ENCODE results near the gene CRMP1. TPM values are rescaled to one million over a fixed set of nuclear protein-coding genes. Genes with fewer than 3 reads are reported as not detected.

CRMP1 gene
- total RNA-seq, 1 experiment from 2014 or later: not detected

DNA sequence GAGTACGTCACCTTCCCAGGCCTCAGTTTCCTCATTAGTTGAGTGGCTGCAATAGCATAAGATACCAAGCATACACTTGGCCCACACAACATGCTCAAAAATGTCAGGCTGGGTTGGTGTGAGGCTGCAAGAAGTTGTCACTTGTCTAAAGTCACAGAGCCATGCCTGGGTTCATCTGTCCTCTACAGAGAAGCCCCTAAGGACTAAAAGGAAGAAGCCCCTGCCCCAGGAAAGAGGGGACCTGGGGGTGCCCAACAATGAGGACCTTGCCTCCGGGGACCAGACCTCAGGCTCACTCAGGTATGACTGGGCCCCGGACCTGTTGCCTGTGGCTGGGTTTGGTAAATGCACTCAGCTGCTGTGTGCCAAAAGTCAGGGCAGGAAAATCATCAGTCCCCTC is 82.7 kb downstream of the CRMP1 start:
- intact Hi-C loops (cut with micrococcal nuclease): loop anchor here (5.0 kb wide), 1 partner anchor 1318 kb away; no protein-coding TSS in a partner anchor
- CTCF ChIA-PET: interaction anchor here (0.5 kb wide), 1 partner anchor 941 kb away, joined by 3 read pairs; no protein-coding TSS in a partner anchor
- H3K4me3 ChIP-seq (ENCODE audit: low read length): no peak overlapping the region
- no peaks in the 10 kb centered on the region for H3F3A ChIP-seq (ENCODE audit: low read length, unreplicated experiment)
- H2AFZ ChIP-seq (ENCODE audit: low read length): no peak overlapping the region
- no peaks in the 10 kb centered on the region for H3K4me1 ChIP-seq (ENCODE audit: insufficient read depth, low read length)
- DNase-seq (no peak), ATAC-seq (no peak)
- peaks cover 11% of the 10 kb centered on the region; the same call in 1 of the 2 replicates for H3K36me3 ChIP-seq (ENCODE audit: low read depth, low read length)
- POLR2A ChIA-PET (ENCODE audit: unreplicated experiment): no interaction called here
- no peaks in the 10 kb centered on the region for H3K9me3 ChIP-seq (ENCODE audit: low read length)
- no peak overlapping the region for H3K4me2 ChIP-seq (ENCODE audit: low read length)
- no peak overlapping the region for H3K27ac ChIP-seq (ENCODE audit: low read length)
- H3K9ac ChIP-seq (ENCODE audit: low read length): no peak overlapping the region
- H3K79me2 ChIP-seq (ENCODE audit: low read length): no peaks in the 10 kb centered on the region
- no peaks in the 10 kb centered on the region for H4K20me1 ChIP-seq (ENCODE audit: low read length)
- BruUV-seq (replicated peaks): no TSS peak
- H3K27me3 ChIP-seq (ENCODE audit: low read length): no peaks in the 10 kb centered on the region
- H3K9me2 ChIP-seq (replicated peaks; ENCODE audit: low read length): no peaks in the 10 kb centered on the region
- no peak for TF ChIP-seq EZH2phosphoT487 (IDR thresholded peaks at IDR 0.05; ENCODE audit: borderline replicate concordance, low read length)
- TF ChIP-seq, protein P1, sequence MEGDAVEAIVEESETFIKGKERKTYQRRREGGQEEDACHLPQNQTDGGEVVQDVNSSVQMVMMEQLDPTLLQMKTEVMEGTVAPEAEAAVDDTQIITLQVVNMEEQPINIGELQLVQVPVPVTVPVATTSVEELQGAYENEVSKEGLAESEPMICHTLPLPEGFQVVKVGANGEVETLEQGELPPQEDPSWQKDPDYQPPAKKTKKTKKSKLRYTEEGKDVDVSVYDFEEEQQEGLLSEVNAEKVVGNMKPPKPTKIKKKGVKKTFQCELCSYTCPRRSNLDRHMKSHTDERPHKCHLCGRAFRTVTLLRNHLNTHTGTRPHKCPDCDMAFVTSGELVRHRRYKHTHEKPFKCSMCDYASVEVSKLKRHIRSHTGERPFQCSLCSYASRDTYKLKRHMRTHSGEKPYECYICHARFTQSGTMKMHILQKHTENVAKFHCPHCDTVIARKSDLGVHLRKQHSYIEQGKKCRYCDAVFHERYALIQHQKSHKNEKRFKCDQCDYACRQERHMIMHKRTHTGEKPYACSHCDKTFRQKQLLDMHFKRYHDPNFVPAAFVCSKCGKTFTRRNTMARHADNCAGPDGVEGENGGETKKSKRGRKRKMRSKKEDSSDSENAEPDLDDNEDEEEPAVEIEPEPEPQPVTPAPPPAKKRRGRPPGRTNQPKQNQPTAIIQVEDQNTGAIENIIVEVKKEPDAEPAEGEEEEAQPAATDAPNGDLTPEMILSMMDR (conservative IDR thresholded peaks at IDR 0.05; ENCODE audit: low read depth, low read length): no peak
- TF ChIP-seq EZH2 (IDR thresholded peaks at IDR 0.05; ENCODE audit: low read length, unreplicated experiment): no peak

DNA sequence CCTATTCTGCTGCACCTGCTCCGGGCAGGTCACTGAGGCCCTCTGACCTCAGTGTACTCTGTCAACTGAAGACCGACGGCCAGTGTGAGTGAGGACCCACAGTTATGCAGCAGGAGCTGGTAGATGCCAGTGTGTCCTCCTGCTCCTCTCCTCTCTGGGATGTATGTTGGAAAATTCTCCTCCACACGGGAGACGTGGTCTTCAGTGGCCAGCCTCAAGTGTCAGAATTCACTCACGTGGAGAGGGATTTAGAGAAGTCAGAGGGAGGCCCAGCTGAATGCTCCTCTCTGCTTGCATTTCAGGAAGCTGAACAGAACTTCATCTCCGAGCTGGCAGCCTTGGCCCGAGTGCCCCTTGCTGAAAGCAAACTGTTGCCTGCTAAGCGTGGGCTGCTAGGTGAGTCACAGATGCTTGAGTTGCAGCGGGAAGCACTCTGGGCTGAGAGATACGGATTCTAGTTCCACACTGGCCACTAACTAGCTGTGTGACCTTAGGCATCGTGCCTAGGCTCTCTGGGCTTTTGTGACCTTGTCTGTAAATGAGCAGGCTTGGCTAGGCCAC is 83.6 kb downstream of the CRMP1 start:
- Histone ChIP-seq H3K9me2 (replicated peaks; ENCODE audit: low read length) (no peaks in the 10 kb centered on the region), H3K36me3 (ENCODE audit: low read depth, low read length) (peaks cover 11% of the 10 kb centered on the region; the same call in 1 of the 2 replicates), H2AFZ (ENCODE audit: low read length) (no peak overlapping the region), H4K20me1 (ENCODE audit: low read length) (no peaks in the 10 kb centered on the region), H3K9ac (ENCODE audit: low read length) (no peak overlapping the region), H3K4me2 (ENCODE audit: low read length) (no peak overlapping the region), H3K4me1 (ENCODE audit: insufficient read depth, low read length) (no peaks in the 10 kb centered on the region), H3K9me3 (ENCODE audit: low read length) (no peaks in the 10 kb centered on the region), H3K27ac (ENCODE audit: low read length) (no peak overlapping the region), H3K79me2 (ENCODE audit: low read length) (no peaks in the 10 kb centered on the region), H3F3A (ENCODE audit: low read length, unreplicated experiment) (no peaks in the 10 kb centered on the region), H3K27me3 (ENCODE audit: low read length) (no peaks in the 10 kb centered on the region), H3K4me3 (ENCODE audit: low read length) (no peak overlapping the region)
- no TSS peak for BruUV-seq (replicated peaks)
- TF ChIP-seq EZH2 (IDR thresholded peaks at IDR 0.05; ENCODE audit: low read length, unreplicated experiment) (no peak), EZH2phosphoT487 (IDR thresholded peaks at IDR 0.05; ENCODE audit: borderline replicate concordance, low read length) (no peak)
- TF ChIP-seq, protein P1 (conservative IDR thresholded peaks at IDR 0.05; ENCODE audit: low read depth, low read length): no peak
- ChIA-PET POLR2A (ENCODE audit: unreplicated experiment) (no interaction called here), CTCF (interaction anchor here (0.5 kb wide), 1 partner anchor 940 kb away, joined by 3 read pairs; no protein-coding TSS in a partner anchor)
- ATAC-seq: no peak
- DNase-seq: no peak
- intact Hi-C loops (cut with micrococcal nuclease): no loop called here

DNA sequence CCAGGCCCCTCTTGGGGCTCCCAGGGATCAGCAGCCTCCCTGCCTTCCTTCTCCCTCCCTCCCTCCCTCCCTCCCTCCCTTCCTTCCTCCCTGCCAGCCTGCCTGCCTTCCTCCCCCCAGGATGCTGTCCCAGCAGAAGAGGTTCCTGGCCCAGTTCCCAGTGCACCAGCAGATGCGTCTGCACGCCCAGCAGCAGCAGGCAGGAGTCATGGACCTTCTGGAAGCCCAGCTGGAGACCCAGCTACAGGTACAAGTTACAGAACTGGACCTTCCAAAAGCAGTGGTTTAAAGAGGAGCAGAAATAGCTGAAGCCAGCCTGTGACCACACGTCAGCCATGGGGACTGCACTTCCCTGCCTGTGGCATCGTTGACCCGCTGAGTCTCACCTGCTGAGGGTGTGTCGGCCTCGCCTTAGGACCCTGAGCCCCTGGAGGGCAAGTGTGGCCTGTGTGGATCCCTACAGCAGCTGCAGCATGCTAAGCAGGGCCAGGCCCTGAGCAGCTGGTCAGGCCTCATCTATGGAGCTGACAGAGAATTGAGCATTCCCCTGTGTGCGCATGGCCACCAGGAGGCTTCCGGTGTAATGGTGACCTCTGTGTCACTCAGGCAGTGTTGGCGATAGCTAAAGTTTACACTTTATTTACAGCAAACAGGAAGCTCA is 84.7 kb downstream of the CRMP1 start:
- BruUV-seq (replicated peaks): no TSS peak
- H3F3A ChIP-seq (ENCODE audit: low read length, unreplicated experiment): no peaks in the 10 kb centered on the region
- no peak overlapping the region for H3K4me3 ChIP-seq (ENCODE audit: low read length)
- no peak overlapping the region for H3K9ac ChIP-seq (ENCODE audit: low read length)
- TF ChIP-seq EZH2phosphoT487 (IDR thresholded peaks at IDR 0.05; ENCODE audit: borderline replicate concordance, low read length): no peak
- no peak for TF ChIP-seq EZH2 (IDR thresholded peaks at IDR 0.05; ENCODE audit: low read length, unreplicated experiment)
- TF ChIP-seq, protein P1 (conservative IDR thresholded peaks at IDR 0.05; ENCODE audit: low read depth, low read length): no peak
- H4K20me1 ChIP-seq (ENCODE audit: low read length): no peaks in the 10 kb centered on the region
- no peaks in the 10 kb centered on the region for H3K4me1 ChIP-seq (ENCODE audit: insufficient read depth, low read length)
- H3K27me3 ChIP-seq (ENCODE audit: low read length): no peaks in the 10 kb centered on the region
- no peaks in the 10 kb centered on the region for H3K9me3 ChIP-seq (ENCODE audit: low read length)
- ATAC-seq: no peak
- POLR2A ChIA-PET (ENCODE audit: unreplicated experiment): no interaction called here
- no peaks in the 10 kb centered on the region for H3K79me2 ChIP-seq (ENCODE audit: low read length)
- no peak overlapping the region for H3K4me2 ChIP-seq (ENCODE audit: low read length)
- intact Hi-C loops (cut with micrococcal nuclease): no loop called here
- CTCF ChIA-PET: no interaction called here
- no peaks in the 10 kb centered on the region for H3K9me2 ChIP-seq (replicated peaks; ENCODE audit: low read length)
- H3K36me3 ChIP-seq (ENCODE audit: low read depth, low read length): peaks cover 11% of the 10 kb centered on the region; the same call in 1 of the 2 replicates
- no peak overlapping the region for H2AFZ ChIP-seq (ENCODE audit: low read length)
- H3K27ac ChIP-seq (ENCODE audit: low read length): no peak overlapping the region
- no peak for DNase-seq

All from PC-3 (cell line).